ELF-1 (cell line): Measurements from ENCODE around the gene GP1BA.
"Not testable (repeated sequence)": the region's sequence is repeated elsewhere in the genome, so short reads cannot be mapped to it uniquely, and the experiment has no call there.

Source experiments
- DNase-seq: peaks from one replicate; pipeline ENCODE4 v3.0.0-alpha.2; 2016; ENCODE audit warnings: low read depth, low spot score

GP1BA gene

GRCh38 chr17:4901648-4902344, 30.3 kb upstream of the GP1BA start:
- DNase-seq = peak; percentile 68

DNA sequence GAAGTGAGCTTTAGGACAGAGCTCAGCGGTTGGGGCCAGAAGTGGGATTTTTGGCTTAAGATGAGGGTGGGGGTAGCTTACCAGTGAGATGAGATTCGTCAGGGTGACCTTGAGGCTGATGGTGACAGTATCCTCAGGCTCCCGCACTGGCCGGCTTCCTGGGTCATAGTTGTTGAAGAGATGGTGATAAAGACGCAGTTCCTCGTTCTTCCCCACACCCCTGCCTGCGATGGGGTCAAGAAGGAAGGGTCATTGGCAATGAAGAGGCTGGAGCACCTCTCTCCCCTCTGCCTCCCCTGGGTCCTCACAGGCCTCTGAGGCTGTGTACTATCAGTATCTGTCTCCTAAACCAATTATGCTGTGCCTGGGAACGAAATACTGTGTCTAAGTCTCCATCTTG, 29.5 kb upstream of the GP1BA start:
- no peak for DNase-seq

DNA sequence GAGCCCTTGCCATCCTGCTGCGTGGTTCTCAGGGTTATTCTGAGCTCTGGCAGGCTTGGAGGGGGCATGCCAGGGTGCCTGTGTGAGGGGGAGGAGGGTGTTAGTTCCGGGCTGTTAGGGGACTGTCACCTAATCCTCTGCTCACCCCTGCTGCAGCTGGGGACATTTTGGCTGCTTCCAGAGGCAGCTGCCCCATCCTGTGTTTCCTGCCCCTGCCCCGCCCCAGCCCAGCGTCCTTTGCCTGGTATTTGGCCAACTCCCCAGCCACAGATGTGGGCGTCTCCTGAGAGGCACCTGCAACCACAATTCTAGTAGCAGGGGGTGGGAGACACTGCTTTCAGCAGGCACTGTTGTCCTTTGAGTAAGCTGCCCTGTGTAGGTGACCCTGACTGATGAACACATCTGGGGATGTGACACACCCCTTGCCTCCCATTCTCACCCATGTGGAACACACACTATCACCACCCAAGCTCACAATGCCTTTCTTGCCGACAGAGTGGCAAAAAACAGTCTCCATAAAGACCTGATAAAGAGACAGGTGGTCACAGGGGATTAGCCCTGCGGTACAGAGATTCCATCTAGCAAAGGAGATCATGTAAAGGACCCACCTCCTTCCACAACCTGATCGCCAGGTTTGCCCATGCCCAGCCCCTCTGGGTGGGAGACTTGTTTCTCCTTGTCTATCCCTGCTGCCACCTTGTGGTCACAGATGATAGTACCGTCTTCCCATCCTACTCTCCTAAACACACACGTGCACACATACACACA, 28.8 kb upstream of the GP1BA start, which contains the start of gene CHRNE:
Gene CHRNE (minus strand): TSS at position 48 of the 768 bp plus-strand sequence. CDS start 35 bp downstream, at position 13.
- peak; percentile 78 for DNase-seq

GRCh38 chr17:4906642-4907041, 25.4 kb upstream of the GP1BA start:
- DNase-seq = not testable (repeated sequence)

DNA sequence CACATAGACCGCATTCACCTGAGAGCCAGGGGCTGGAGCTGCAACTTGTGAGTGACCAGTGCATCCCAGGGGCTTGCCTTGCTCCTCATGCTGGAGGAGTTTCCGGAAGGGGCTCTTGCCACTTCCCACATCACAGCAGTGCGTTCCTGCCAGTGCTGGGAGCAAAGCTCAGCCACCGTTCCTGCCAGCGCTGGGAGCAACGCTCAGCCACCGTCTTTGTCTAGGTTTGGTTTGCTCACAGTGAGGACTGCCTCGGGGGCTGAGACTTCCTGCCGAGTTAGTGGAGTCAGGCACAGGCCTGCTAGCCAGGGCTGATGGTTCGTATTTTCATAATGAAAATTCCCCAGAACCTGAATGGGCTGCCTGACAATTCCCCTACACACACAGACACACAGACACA, 23.8 kb upstream of the GP1BA start:
- DNase-seq = peak; percentile 94

- peak; percentile 99 for DNase-seq
These were observed 23.2 kb upstream of the GP1BA start for GRCh38 chr17:4908711-4909496.

GRCh38 chr17:4913994-4914393, 18.1 kb upstream of the GP1BA start:
- DNase-seq = no peak

DNA sequence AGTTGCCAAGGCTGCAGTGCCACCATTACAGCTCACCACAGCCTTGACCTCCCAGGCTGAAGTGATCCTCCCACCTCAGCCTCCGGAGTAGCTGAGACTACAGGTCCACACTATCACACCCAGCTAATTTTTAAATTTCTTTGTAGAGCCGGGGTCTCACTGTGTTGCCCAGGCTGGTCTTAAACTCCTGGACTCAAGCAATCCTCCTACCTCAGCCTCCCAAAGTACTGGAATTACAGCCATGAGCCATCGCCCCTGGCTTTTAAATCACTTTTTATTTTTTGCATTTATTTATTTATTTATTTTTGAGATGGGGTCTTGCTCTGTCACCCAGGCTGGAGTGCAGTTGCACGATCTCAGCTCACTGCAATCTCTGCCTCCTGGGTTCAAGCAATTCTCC, 17.5 kb upstream of the GP1BA start:
- not testable (repeated sequence) for DNase-seq

DNA sequence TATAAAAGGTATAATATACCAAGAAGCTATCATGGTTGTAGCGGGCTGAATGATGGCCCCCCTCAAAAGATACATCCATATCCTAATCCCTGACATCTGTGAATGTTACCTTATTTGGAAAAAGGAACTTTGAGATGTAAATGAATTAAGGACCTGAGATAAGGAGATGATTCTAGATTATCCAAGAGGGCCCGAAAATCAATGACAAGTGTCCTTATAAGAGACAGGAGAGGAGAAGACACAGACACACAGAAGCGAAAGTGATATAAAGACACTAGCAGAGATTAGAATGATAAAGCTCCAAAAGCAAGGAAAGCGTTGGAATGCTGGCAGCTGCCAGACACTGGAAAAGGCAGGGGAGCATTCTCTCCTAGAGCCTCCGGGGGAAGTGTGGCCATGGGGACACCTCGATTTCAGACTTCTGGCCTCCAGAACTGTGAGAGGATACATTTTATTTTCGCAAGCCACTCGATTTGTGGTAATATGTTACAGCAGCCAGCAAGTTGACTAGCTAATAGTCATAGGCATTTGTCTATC, 12.5 kb upstream of the GP1BA start:
- peak; percentile 58 for DNase-seq

- DNase-seq = peak; percentile 36
These were observed 11.6 kb upstream of the GP1BA start for GRCh38 chr17:4920351-4921048.

- DNase-seq = no peak
These were observed 10.8 kb upstream of the GP1BA start for GRCh38 chr17:4921320-4921719.

GRCh38 chr17:4926577-4927335, 5.3 kb upstream of the GP1BA start:
- DNase-seq = not testable (repeated sequence)

- DNase-seq = no peak
These were observed 3.2 kb upstream of the GP1BA start for GRCh38 chr17:4928881-4929280.

DNA sequence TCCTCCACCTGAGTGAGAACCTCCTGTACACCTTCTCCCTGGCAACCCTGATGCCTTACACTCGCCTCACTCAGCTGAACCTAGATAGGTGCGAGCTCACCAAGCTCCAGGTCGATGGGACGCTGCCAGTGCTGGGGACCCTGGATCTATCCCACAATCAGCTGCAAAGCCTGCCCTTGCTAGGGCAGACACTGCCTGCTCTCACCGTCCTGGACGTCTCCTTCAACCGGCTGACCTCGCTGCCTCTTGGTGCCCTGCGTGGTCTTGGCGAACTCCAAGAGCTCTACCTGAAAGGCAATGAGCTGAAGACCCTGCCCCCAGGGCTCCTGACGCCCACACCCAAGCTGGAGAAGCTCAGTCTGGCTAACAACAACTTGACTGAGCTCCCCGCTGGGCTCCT, 679 bp downstream of the GP1BA start:
- DNase-seq = no peak

GRCh38 chr17:4933646-4934045, 1.6 kb downstream of the GP1BA start:
- DNase-seq = no peak

- DNase-seq = peak; percentile 64
These were observed 2.3 kb downstream of the GP1BA start for GRCh38 chr17:4934173-4934979.

- DNase-seq = no peak
These were observed 3.6 kb downstream of the GP1BA start for GRCh38 chr17:4935650-4936049.

GRCh38 chr17:4936436-4936835, 4.4 kb downstream of the GP1BA start:
- DNase-seq = no peak

- no peak for DNase-seq
These were observed 5.5 kb downstream of the GP1BA start for GRCh38 chr17:4937553-4937952.

DNA sequence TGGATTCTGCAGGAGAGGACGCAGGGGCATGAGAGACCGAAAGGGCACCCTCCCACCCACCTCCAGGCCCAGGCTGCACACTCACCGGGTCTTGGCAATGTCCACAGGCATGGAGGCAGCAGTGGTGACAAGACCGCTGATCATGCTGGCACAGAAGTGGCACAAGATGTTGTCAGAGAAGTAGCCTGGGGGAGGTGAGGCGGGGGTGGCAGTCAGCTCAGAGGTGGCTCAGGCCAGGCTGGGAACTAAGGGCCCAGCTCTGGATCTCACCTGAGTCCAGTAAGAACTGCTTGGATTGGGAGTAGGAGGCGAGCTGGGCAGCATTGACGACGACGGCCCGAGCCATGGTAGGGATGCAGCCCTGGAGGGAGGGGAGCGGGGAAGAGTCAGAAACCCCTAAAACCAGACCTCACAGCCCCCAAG, 6.0 kb downstream of the GP1BA start:
- DNase-seq = no peak
